ENCODE results near the gene DDX10.

DNA sequence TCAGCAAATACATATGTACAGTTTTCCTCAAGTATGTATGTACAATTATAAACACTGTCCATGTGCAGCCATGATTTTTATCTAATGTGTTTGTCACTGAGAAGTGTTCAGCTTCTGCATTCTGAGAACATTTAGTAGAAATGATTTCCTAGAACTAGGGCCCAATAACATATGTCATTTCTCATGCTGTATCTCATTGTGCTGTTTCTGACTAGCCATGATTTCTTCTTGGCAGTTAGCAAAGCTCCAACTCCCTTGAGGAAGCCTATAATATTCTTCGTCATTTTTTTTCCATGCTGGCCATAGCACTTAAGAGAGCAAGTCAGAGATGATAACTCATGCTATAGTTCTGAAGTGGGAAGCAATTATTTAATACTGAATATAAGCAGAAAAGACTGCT is 187.8 kb downstream of the DDX10 start:
- TF ChIP-seq, protein P1, sequence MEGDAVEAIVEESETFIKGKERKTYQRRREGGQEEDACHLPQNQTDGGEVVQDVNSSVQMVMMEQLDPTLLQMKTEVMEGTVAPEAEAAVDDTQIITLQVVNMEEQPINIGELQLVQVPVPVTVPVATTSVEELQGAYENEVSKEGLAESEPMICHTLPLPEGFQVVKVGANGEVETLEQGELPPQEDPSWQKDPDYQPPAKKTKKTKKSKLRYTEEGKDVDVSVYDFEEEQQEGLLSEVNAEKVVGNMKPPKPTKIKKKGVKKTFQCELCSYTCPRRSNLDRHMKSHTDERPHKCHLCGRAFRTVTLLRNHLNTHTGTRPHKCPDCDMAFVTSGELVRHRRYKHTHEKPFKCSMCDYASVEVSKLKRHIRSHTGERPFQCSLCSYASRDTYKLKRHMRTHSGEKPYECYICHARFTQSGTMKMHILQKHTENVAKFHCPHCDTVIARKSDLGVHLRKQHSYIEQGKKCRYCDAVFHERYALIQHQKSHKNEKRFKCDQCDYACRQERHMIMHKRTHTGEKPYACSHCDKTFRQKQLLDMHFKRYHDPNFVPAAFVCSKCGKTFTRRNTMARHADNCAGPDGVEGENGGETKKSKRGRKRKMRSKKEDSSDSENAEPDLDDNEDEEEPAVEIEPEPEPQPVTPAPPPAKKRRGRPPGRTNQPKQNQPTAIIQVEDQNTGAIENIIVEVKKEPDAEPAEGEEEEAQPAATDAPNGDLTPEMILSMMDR (IDR thresholded peaks at IDR 0.05): no peak
- TF ChIP-seq POLR2AphosphoS5 (IDR thresholded peaks at IDR 0.05): no peak
